Keratinocyte (primary cell): Measurements from ENCODE around the gene BNIP5. TPM values are rescaled to one million over a fixed set of nuclear protein-coding genes. Genes with fewer than 3 reads are reported as not detected.

Experiments
- DNase-seq: peaks from one replicate; pipeline ENCODE4 v3.0.0-alpha.2; 2011; ENCODE audit warnings: low read depth, missing footprints, low spot score
- FAIRE-seq: peaks from 2 replicates; lab custom pipeline; 2011; peaks lifted over from hg19 to GRCh38; lab: Jason Lieb, UNC
- H2AFZ ChIP-seq: 2 replicates; pipeline ENCODE4 v1.6.0; 2012; ENCODE audit warnings: low read length, control low read depth, inconsistent platforms; ENCODE audit not compliant: control insufficient read depth
- H3K27ac ChIP-seq: 2 replicates; pipeline ENCODE4 v1.5.1; 2011; ENCODE audit warnings: low read length; ENCODE audit not compliant: control insufficient read depth, insufficient read depth
- H3K27me3 ChIP-seq: 3 replicates; pipeline ENCODE4 v1.6.0; 2011; ENCODE audit warnings: low read length; ENCODE audit not compliant: control insufficient read depth, insufficient read depth; ENCODE audit errors: extremely low read depth
- H3K36me3 ChIP-seq, 2 experiments: 2 replicates in 1 of 2; 3 replicates in 1 of 2; pipeline ENCODE4 v1.5.1; 2011; ENCODE audit warnings: low read length in 2 of 2, mild to moderate bottlenecking in 1 of 2; ENCODE audit not compliant: control insufficient read depth in 2 of 2, insufficient read depth in 2 of 2; ENCODE audit errors: extremely low read depth in 1 of 2
- H3K4me1 ChIP-seq: 3 replicates; pipeline ENCODE4 v1.5.1; 2011; ENCODE audit warnings: low read length; ENCODE audit not compliant: control insufficient read depth, insufficient read depth; ENCODE audit errors: extremely low read depth
- H3K4me2 ChIP-seq: 3 replicates; pipeline ENCODE4 v1.6.0; 2011; ENCODE audit warnings: low read depth, low read length; ENCODE audit not compliant: control insufficient read depth, insufficient read depth; ENCODE audit errors: extremely low read depth
- H3K4me3 ChIP-seq, 3 experiments: fragments of 200-600 bp in 1 of 3; sonication (generic) in 1 of 3; 2 replicates in 2 of 3; 3 replicates in 1 of 3; pipeline ENCODE4 v1.5.1; 2011 to 2016; ENCODE audit warnings: low read length in 3 of 3, mild to moderate bottlenecking in 3 of 3, control low read depth in 2 of 3, inconsistent platforms in 1 of 3, low read depth in 1 of 3, mixed read lengths in 1 of 3, mixed run types in 1 of 3, moderate library complexity in 1 of 3; ENCODE audit not compliant: control insufficient read depth in 2 of 3, insufficient read depth in 2 of 3; ENCODE audit errors: extremely low read depth in 1 of 3
- H3K79me2 ChIP-seq: 2 replicates; pipeline ENCODE4 v1.6.0; 2012; ENCODE audit warnings: low read length; ENCODE audit not compliant: control insufficient read depth, insufficient read depth
- H3K9ac ChIP-seq: 3 replicates; pipeline ENCODE4 v1.6.0; 2011; ENCODE audit warnings: low read length; ENCODE audit not compliant: control insufficient read depth, insufficient read depth; ENCODE audit errors: extremely low read depth
- H3K9me1 ChIP-seq: 3 replicates; pipeline ENCODE4 v1.6.0; 2011; ENCODE audit warnings: low read length; ENCODE audit not compliant: control insufficient read depth, insufficient read depth; ENCODE audit errors: extremely low read depth
- H3K9me3 ChIP-seq: 2 replicates; pipeline ENCODE4 v1.5.1; 2012; ENCODE audit warnings: low read depth, low read length; ENCODE audit not compliant: control insufficient read depth
- H4K20me1 ChIP-seq: 3 replicates; pipeline ENCODE4 v1.6.0; 2011; ENCODE audit warnings: low read length; ENCODE audit not compliant: control insufficient read depth, insufficient read depth; ENCODE audit errors: extremely low read depth
- CTCF ChIP-seq, 3 experiments: IDR thresholded peaks in 1 of 3; conservative IDR thresholded peaks in 1 of 3; optimal IDR thresholded peaks in 1 of 3; 2 replicates in 2 of 3; 3 replicates in 1 of 3; pipeline versions ENCODE3 to v1.5.1; 2011; ENCODE audit warnings: low read length in 3 of 3, mild to moderate bottlenecking in 3 of 3, moderate library complexity in 2 of 3, control low read depth in 1 of 3, inconsistent platforms in 1 of 3; ENCODE audit not compliant: insufficient read depth in 2 of 3; ENCODE audit errors: extremely low read depth in 1 of 3
- EZH2 ChIP-seq: IDR thresholded peaks from one replicate; pipeline ENCODE4 v1.6.1; 2012; ENCODE audit warnings: inconsistent platforms, mild to moderate bottlenecking, low read length, moderate library complexity
- dilution Hi-C: fragments of 300-500 bp; cut with MboI; formaldehyde crosslinking; loops from one replicate; pipeline ENCODE4 v1.7.0; 2020; ENCODE audit warnings: low sequenced_read_pairs; ENCODE audit not compliant: extremely low pct_ligation_motif_present
- polyA plus RNA-seq, 5 experiments: library from polyadenylated mRNA; depleted of rRNA in 3 of 5; stranded (reverse) in 3 of 5; stranded (forward) in 1 of 5; unstranded in 1 of 5; fragments of >200 nt; gene quantifications; 1 replicate in 1 of 5; 2 replicates in 3 of 5; 3 replicates in 1 of 5; pipeline versions ENCODE4 v1.2.1 to v1.2.3, GENCODE V29; 2011 to 2012; ENCODE audit warnings: missing spikeins in 2 of 5, low read depth in 1 of 5, low replicate concordance in 1 of 5

Gene BNIP5
- polyA plus RNA-seq, 1 donor (not counting 4 experiments of a cell fraction or from before 2014, with no cell fraction given), result not detected

- Histone ChIP-seq H3K36me3 (no peaks in the 10 kb centered on the region), H3K4me3 (no peak overlapping the region), H3K9me1 (no peaks in the 10 kb centered on the region), H3K27ac (no peak overlapping the region), H3K9me3 (no peaks in the 10 kb centered on the region), H3K79me2 (no peaks in the 10 kb centered on the region), H3K9ac (no peak overlapping the region), H3K4me1 (no peaks in the 10 kb centered on the region), H4K20me1 (no peaks in the 10 kb centered on the region), H3K27me3 (peaks cover 2% of the 10 kb centered on the region), H3K4me2 (no peak overlapping the region), H2AFZ (no peak overlapping the region)
- no peak for DNase-seq
- dilution Hi-C loops, result no loop called here
- TF ChIP-seq CTCF (optimal IDR thresholded peaks at IDR 0.05 in 1 of 3, IDR thresholded peaks at IDR 0.05 in 1 of 3, conservative IDR thresholded peaks at IDR 0.05 in 1 of 3; ENCODE audit: extremely low read depth in 1 of 3, insufficient read depth in 2 of 3, low read length in 3 of 3), result no peak
- TF ChIP-seq EZH2, result no peak
- no peak for FAIRE-seq
Measured at GRCh38 chr6:36362551-36363370, 26.1 kb upstream of the BNIP5 start.

- no peak for FAIRE-seq
- no peak overlapping the region for H3K27ac ChIP-seq
- dilution Hi-C loops, result no loop called here
- no peak overlapping the region for H3K9ac ChIP-seq
- no peak overlapping the region for H3K4me2 ChIP-seq
- H3K9me1 ChIP-seq, result no peaks in the 10 kb centered on the region
- DNase-seq, result no peak
- H4K20me1 ChIP-seq, result no peaks in the 10 kb centered on the region
- H3K9me3 ChIP-seq, result no peaks in the 10 kb centered on the region
- TF ChIP-seq EZH2 (no peak), CTCF (optimal IDR thresholded peaks at IDR 0.05 in 1 of 3, IDR thresholded peaks at IDR 0.05 in 1 of 3, conservative IDR thresholded peaks at IDR 0.05 in 1 of 3; ENCODE audit: extremely low read depth in 1 of 3, insufficient read depth in 2 of 3, low read length in 3 of 3) (no peak)
- no peak overlapping the region for H3K4me3 ChIP-seq
- peaks cover 2% of the 10 kb centered on the region for H3K27me3 ChIP-seq
- no peaks in the 10 kb centered on the region for H3K79me2 ChIP-seq
- no peaks in the 10 kb centered on the region for H3K4me1 ChIP-seq
- H2AFZ ChIP-seq, result no peak overlapping the region
- no peaks in the 10 kb centered on the region for H3K36me3 ChIP-seq
Measured at GRCh38 chr6:36361071-36361470, 24.4 kb upstream of the BNIP5 start.
